IMR-90 (cell line): ENCODE results near the gene S100A6. TPM values are rescaled to one million over a fixed set of nuclear protein-coding genes. Genes with fewer than 3 reads are reported as not detected.

Experiments
- ATAC-seq: fragments of 200-7000 bp; cut with Tn5 transposase; 2 replicates; pipeline ENCODE4 v1.9.1; 2020; ENCODE audit warnings: low read depth, mild to moderate bottlenecking, moderate library complexity
- BruUV-seq: library from RNA; stranded (reverse); fragments of 400-500 nt; replicated peaks from 2 replicates; lab custom pipeline; 2021; lab: Mats Ljungman, UMichigan
- CTCF ChIA-PET: fragments of 300-600 bp; formaldehyde crosslinking; extraction: SDS; loops from one replicate; lab custom pipeline; 2021; ENCODE audit warnings: antibody characterized with exemption; lab: Yijun Ruan, JAX
- POLR2A ChIA-PET: fragments of 300-600 bp; sonication (Branson Sonifier 250); formaldehyde crosslinking; loops from one replicate; lab custom pipeline; 2022; ENCODE audit warnings: antibody characterized with exemption; ENCODE audit not compliant: unreplicated experiment; lab: Charles Lee
- DNase-seq: peaks from one replicate; pipeline ENCODE4 v3.0.0; 2013
- H2AFZ ChIP-seq: replicated peaks from 2 replicates; pipeline ENCODE3; 2013; ENCODE audit warnings: low read length, mild to moderate bottlenecking; ENCODE audit not compliant: poor library complexity
- H2AK5ac ChIP-seq: 2 replicates; pipeline ENCODE4 v1.6.1; 2013; ENCODE audit warnings: low read depth, low read length, inconsistent platforms
- H2AK9ac ChIP-seq: replicated peaks from 2 replicates; pipeline ENCODE3; 2013; ENCODE audit warnings: mild to moderate bottlenecking, low read depth, low read length, moderate library complexity; ENCODE audit not compliant: poor library complexity
- H2BK120ac ChIP-seq: 2 replicates; pipeline ENCODE4 v1.6.1; 2013; ENCODE audit warnings: low read depth, low read length, inconsistent platforms
- H2BK15ac ChIP-seq: 3 replicates; pipeline ENCODE4 v1.6.1; 2013; ENCODE audit warnings: low read depth, low read length, inconsistent platforms
- H2BK20ac ChIP-seq: 2 replicates; pipeline ENCODE4 v1.6.1; 2013; ENCODE audit warnings: low read depth, mild to moderate bottlenecking, inconsistent platforms, low read length, moderate library complexity
- H2BK5ac ChIP-seq: 2 replicates; pipeline ENCODE4 v1.6.1; 2013; ENCODE audit warnings: mild to moderate bottlenecking, low read depth, low read length, inconsistent platforms; ENCODE audit not compliant: poor library complexity, severe bottlenecking
- H3K14ac ChIP-seq: replicated peaks from 2 replicates; pipeline ENCODE4 v1.6.1; 2013; ENCODE audit warnings: low read depth, low read length, inconsistent platforms
- H3K18ac ChIP-seq: 2 replicates; pipeline ENCODE4 v1.6.1; 2013; ENCODE audit warnings: low read depth, low read length, control low read depth
- H3K23ac ChIP-seq: 2 replicates; pipeline ENCODE4 v1.6.1; 2013; ENCODE audit warnings: low read depth, low read length, inconsistent platforms
- H3K27ac ChIP-seq: 2 replicates; pipeline ENCODE4 v1.5.1; 2013; ENCODE audit warnings: mild to moderate bottlenecking, control low read depth, low read length; ENCODE audit not compliant: insufficient read depth
- H3K27me3 ChIP-seq: 2 replicates; pipeline ENCODE4 v1.6.1; 2013; ENCODE audit warnings: low read length; ENCODE audit not compliant: control insufficient read depth, insufficient read depth
- H3K36me3 ChIP-seq: 2 replicates; pipeline ENCODE4 v1.6.1; 2013; ENCODE audit warnings: low read length, mixed read lengths; ENCODE audit not compliant: control insufficient read depth, insufficient read depth
- H3K4ac ChIP-seq: 2 replicates; pipeline ENCODE4 v1.6.1; 2013; ENCODE audit warnings: low read depth, low read length, inconsistent platforms
- H3K4me1 ChIP-seq: 2 replicates; pipeline ENCODE4 v1.6.1; 2013; ENCODE audit warnings: low read length, mixed read lengths; ENCODE audit not compliant: control insufficient read depth, insufficient read depth
- H3K4me2 ChIP-seq: 2 replicates; pipeline ENCODE4 v1.6.1; 2013; ENCODE audit warnings: low read depth, mild to moderate bottlenecking, control low read depth, low read length, moderate library complexity
- H3K4me3 ChIP-seq: 2 replicates; pipeline ENCODE4 v1.5.1; 2013; ENCODE audit warnings: low read depth, mild to moderate bottlenecking, control low read depth, low read length, moderate library complexity; ENCODE audit not compliant: insufficient read depth
- H3K56ac ChIP-seq: 2 replicates; pipeline ENCODE4 v1.6.1; 2013; ENCODE audit warnings: low read length, inconsistent platforms; ENCODE audit not compliant: insufficient read depth; ENCODE audit errors: extremely low read depth
- H3K79me1 ChIP-seq, 2 experiments: 2 replicates each; pipeline ENCODE4 v1.6.1; 2013; ENCODE audit warnings: low read length in 2 of 2, inconsistent platforms in 1 of 2, low read depth in 1 of 2
- H3K9ac ChIP-seq: 2 replicates; pipeline ENCODE4 v1.6.1; 2013; ENCODE audit warnings: low read depth, low read length, control low read depth
- H3K9me1 ChIP-seq: 2 replicates; pipeline ENCODE4 v1.6.1; 2013; ENCODE audit warnings: low read length, inconsistent platforms; ENCODE audit not compliant: insufficient read depth
- H3K9me3 ChIP-seq: 2 replicates; pipeline ENCODE4 v1.6.1; 2013; ENCODE audit warnings: low read length; ENCODE audit not compliant: control insufficient read depth, insufficient read depth
- H4K20me1 ChIP-seq: 2 replicates; pipeline ENCODE4 v1.6.1; 2013; ENCODE audit warnings: low read length, inconsistent platforms; ENCODE audit not compliant: insufficient read depth
- H4K5ac ChIP-seq: 2 replicates; pipeline ENCODE4 v1.6.1; 2013; ENCODE audit warnings: mild to moderate bottlenecking, low read depth, low read length, control low read depth
- H4K8ac ChIP-seq, 2 experiments: 2 replicates each; pipeline ENCODE4 v1.6.1; 2013; ENCODE audit warnings: low read depth in 2 of 2, low read length in 2 of 2, control low read depth in 1 of 2, inconsistent platforms in 1 of 2
- H4K91ac ChIP-seq: 2 replicates; pipeline ENCODE4 v1.6.1; 2013; ENCODE audit warnings: low read depth, low read length, inconsistent platforms; ENCODE audit not compliant: insufficient read depth
- ELK1 ChIP-seq: fragments of 150-350 bp; IDR thresholded peaks from 2 replicates; pipeline ENCODE4 v1.6.1; 2016; ENCODE audit warnings: low read depth, mild to moderate bottlenecking, low read length, moderate library complexity, borderline replicate concordance
- MAFK ChIP-seq: IDR thresholded peaks from 2 replicates; pipeline ENCODE4 v1.6.1; 2012; ENCODE audit warnings: low read depth, low read length, improper control_type of control experiment
- MXI1 ChIP-seq: IDR thresholded peaks from 2 replicates; pipeline ENCODE4 v1.6.1; 2012; ENCODE audit warnings: low read depth, mild to moderate bottlenecking, low read length, moderate library complexity, borderline replicate concordance
- USF2 ChIP-seq: fragments of 150-350 bp; IDR thresholded peaks from 2 replicates; pipeline ENCODE4 v1.6.1; 2017; ENCODE audit warnings: mild to moderate bottlenecking, antibody characterized with exemption, low read length, low read depth
- WGBS, 2 experiments: methylation state at CpG; one replicate each; pipeline versions ENCODE4 v1.1.5 to v1.1.7; 2013; ENCODE audit warnings: missing lambda C conversion rate in 2 of 2; ENCODE audit not compliant: insufficient read length in 1 of 2; ENCODE audit errors: extremely low coverage in 2 of 2; 5-methylcytosine and 5-hydroxymethylcytosine counted together
- dilution Hi-C: fragments of 300-500 bp; cut with HindIII; formaldehyde crosslinking; loops from one replicate; pipeline ENCODE4 v1.14.3; 2018; ENCODE audit warnings: low sequenced_read_pairs; ENCODE audit not compliant: unreplicated experiment
- in situ Hi-C: fragments of 300-500 bp; cut with MboI; formaldehyde crosslinking; loops from 3 replicates; pipeline ENCODE4 v1.14.3; 2019; ENCODE audit warnings: low sequenced_read_pairs, inconsistent platforms, mixed read lengths
- intact Hi-C: fragments of 100-400 bp; cut with micrococcal nuclease; formaldehyde crosslinking; loops from 2 replicates; pipeline ENCODE4 v1.10.0; 2022
- polyA plus RNA-seq, 3 experiments: library from polyadenylated mRNA; depleted of rRNA; stranded (reverse); fragments of >200 nt; gene quantifications; 2 replicates each; pipeline ENCODE4 v1.2.3, GENCODE V29; 2012; ENCODE audit warnings: low replicate concordance in 1 of 3
- total RNA-seq: library from RNA; depleted of rRNA; stranded (reverse); fragments of >200 nt; gene quantifications from 2 replicates; pipeline ENCODE4 v1.2.3, GENCODE V29; 2012

The S100A6 gene
- total and polyA plus RNA-seq, 2 of the 4 experiments (the other 2 are of a cell fraction) = 373 to 1,755 TPM

GRCh38 chr1:153515504-153516394 lies 20.0 kb downstream of the S100A6 start:
- ChIA-PET POLR2A (no interaction called here), CTCF (no interaction called here)
- dilution Hi-C loops = no loop called here
- Histone ChIP-seq H2AK9ac (no peak overlapping the region), H2AK5ac (no peak overlapping the region), H3K9ac (no peak overlapping the region), H3K14ac (no peak overlapping the region), H4K20me1 (no peaks in the 10 kb centered on the region), H3K18ac (no peak overlapping the region), H2BK20ac (no peak overlapping the region), H3K4me3 (no peak overlapping the region), H3K4me1 (no peaks in the 10 kb centered on the region), H4K5ac (no peak overlapping the region), H2BK120ac (no peak overlapping the region), H3K36me3 (no peaks in the 10 kb centered on the region), H3K56ac (no peak overlapping the region), H2AFZ (no peak overlapping the region), H3K4ac (no peak overlapping the region), H4K8ac (no peak overlapping the region), H2BK15ac (no peak overlapping the region), H3K4me2 (no peak overlapping the region), H3K9me1 (0 out of 2 replicates have a peak, but pooled peaks cover 5% of the 10 kb centered on the region), H3K9me3 (no peaks in the 10 kb centered on the region), H3K23ac (no peak overlapping the region), H3K79me1 (no peaks in the 10 kb centered on the region), H3K27me3 (no peaks in the 10 kb centered on the region), H4K91ac (no peak overlapping the region), H3K27ac (no peak overlapping the region), H2BK5ac (no peak overlapping the region)
- intact Hi-C loops = no loop called here
- in situ Hi-C loops = loop anchor here (10.0 kb wide), 2 partner anchors 49 to 129 kb away; partner anchors contain the start of gene S100A2
- DNase-seq = no peak
- no peak for ATAC-seq
- TF ChIP-seq MXI1 = no peak
- no peak for TF ChIP-seq ELK1
- TF ChIP-seq MAFK = no peak
- TF ChIP-seq USF2 = no peak
- BruUV-seq = no TSS peak
- 69% methylated on average over 3 of the region's 8 CpGs; no CpG with 5 or more reads in 1 of the 2 experiments for WGBS, 2 experiments
